Activated CD8-positive, alpha-beta T cell treated with anti-CD3 and anti-CD28 coated beads, Interleukin-2, amount 10 ng/mL, durations not matched to agents 7 days and 5 days (primary cell): ENCODE measurements around the gene TP53INP2. TPM values are rescaled to one million over a fixed set of nuclear protein-coding genes. Genes with fewer than 3 reads are reported as not detected.

Source experiments
- ATAC-seq: fragments of 150-1000 bp; cut with Tn5 transposase; one replicate; pipeline ENCODE4 v1.10.0; 2021; ENCODE audit warnings: moderate library complexity
- CTCF ChIA-PET: fragments of 350-600 bp; sonication (Branson Sonifier 250); formaldehyde crosslinking; loops from one replicate; lab custom pipeline; 2021; ENCODE audit warnings: antibody characterized with exemption; lab: Charles Lee
- POLR2A ChIA-PET: fragments of 350-600 bp; sonication (Branson Sonifier 250); formaldehyde crosslinking; loops from one replicate; lab custom pipeline; 2021; ENCODE audit warnings: antibody characterized with exemption; lab: Charles Lee
- DNase-seq: peaks from one replicate; pipeline ENCODE4 v3.0.0-alpha.2; 2020
- H3K27ac Mint-ChIP-seq: one replicate; pipeline ENCODE4 v1.8.0; 2021; ENCODE audit warnings: mild to moderate bottlenecking, mixed read lengths
- H3K27me3 Mint-ChIP-seq: one replicate; pipeline ENCODE4 v1.8.0; 2021; ENCODE audit warnings: low read depth, mixed read lengths
- H3K36me3 Mint-ChIP-seq: one replicate; pipeline ENCODE4 v1.8.0; 2021; ENCODE audit warnings: low read depth, mixed read lengths
- H3K4me1 Mint-ChIP-seq: one replicate; pipeline ENCODE4 v1.8.0; 2021; ENCODE audit warnings: low read depth, mixed read lengths
- H3K4me3 Mint-ChIP-seq: one replicate; pipeline ENCODE4 v1.8.0; 2021; ENCODE audit warnings: mild to moderate bottlenecking, mixed read lengths
- H3K9me3 Mint-ChIP-seq: one replicate; pipeline ENCODE4 v1.8.0; 2022; ENCODE audit warnings: mixed read lengths; ENCODE audit not compliant: insufficient read depth
- total RNA-seq, 2 experiments: library from RNA; stranded (reverse); gene quantifications; one replicate each; pipeline ENCODE4 v1.2.3, GENCODE V29; 2021

TP53INP2 gene
- total RNA-seq, 2 experiments from 2014 or later = 2.0 to 2.1 TPM

DNA sequence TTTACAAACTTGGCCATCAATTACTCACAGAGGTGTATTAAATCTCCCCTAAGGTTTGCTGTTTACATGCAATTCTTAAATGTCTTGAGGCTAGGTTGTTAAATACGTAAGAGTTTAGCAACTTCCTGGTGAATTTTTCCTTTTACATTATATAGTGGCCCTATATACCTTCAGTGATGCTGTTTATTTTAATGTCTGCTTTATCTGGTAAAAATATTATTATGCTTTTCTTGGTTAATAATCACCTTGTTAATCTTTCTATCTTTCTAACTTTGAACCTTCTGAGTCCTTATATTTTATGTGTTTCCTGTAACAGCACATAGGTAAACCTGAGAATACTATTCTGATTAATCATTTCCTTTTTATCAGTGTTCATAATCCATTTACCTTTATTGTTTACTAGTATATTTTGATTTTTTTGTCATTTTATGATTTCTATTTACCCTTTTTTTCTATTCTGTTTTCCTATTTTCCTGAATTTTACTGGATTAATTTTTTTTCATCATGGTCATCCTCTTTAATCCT, 57.9 kb downstream of the TP53INP2 start:
- Mint-ChIP-seq H3K27ac (no peak overlapping the region), H3K4me1 (no peaks in the 10 kb centered on the region), H3K36me3 (peaks cover 40% of the 10 kb centered on the region), H3K4me3 (no peak overlapping the region), H3K9me3 (no peaks in the 10 kb centered on the region), H3K27me3 (no peaks in the 10 kb centered on the region)
- POLR2A ChIA-PET = no interaction called here
- no peak for ATAC-seq
- no peak for DNase-seq
- CTCF ChIA-PET = interaction anchor here (1.3 to 6.5 kb wide), 2 partner anchors 8 to 449 kb away, joined by 6 to 31 read pairs; no protein-coding TSS in a partner anchor

Other genes starting within 250 kb of the TP53INP2 start
- 100 to 1,000 TPM in 1 of 2 experiments, 10 to 100 TPM in 1; 91.9 to 103 TPM for gene DYNLRB1, start 187.9 kb upstream of the TP53INP2 start, total RNA-seq
- gene MAP1LC3A, start 145.6 kb upstream of the TP53INP2 start, total RNA-seq = 1 to 10 TPM; 1.4 to 1.6 TPM
- 10 to 100 TPM; 19.1 to 21.2 TPM for gene PIGU, start 27.3 kb upstream of the TP53INP2 start, total RNA-seq
- 10 to 100 TPM; 25.8 to 26.9 TPM for gene NCOA6, start 121.3 kb downstream of the TP53INP2 start, total RNA-seq
- 1 to 10 TPM; 5.2 to 6.0 TPM for gene GGT7, start 168.5 kb downstream of the TP53INP2 start, total RNA-seq
- 10 to 100 TPM; 24.0 to 25.5 TPM for gene ACSS2, start 172.3 kb downstream of the TP53INP2 start, total RNA-seq